Epithelial cell of esophagus (primary cell): ENCODE results near the gene C9orf85.

Source experiments
- DNase-seq: peaks from one replicate; pipeline ENCODE4 v3.0.0; 2010; ENCODE audit warnings: low read depth
- H3K4me3 ChIP-seq: 2 replicates; pipeline ENCODE4 v1.5.1; 2011; ENCODE audit warnings: mild to moderate bottlenecking, low read length, control low read depth
- TF ChIP-seq, protein P1 (sequence below): IDR thresholded peaks from 2 replicates; pipeline ENCODE4 v1.5.1; 2011; ENCODE audit warnings: low read depth, mild to moderate bottlenecking, low read length, control low read depth, inconsistent platforms; ENCODE audit not compliant: insufficient read depth; ENCODE audit errors: missing control alignments

Gene C9orf85

DNA sequence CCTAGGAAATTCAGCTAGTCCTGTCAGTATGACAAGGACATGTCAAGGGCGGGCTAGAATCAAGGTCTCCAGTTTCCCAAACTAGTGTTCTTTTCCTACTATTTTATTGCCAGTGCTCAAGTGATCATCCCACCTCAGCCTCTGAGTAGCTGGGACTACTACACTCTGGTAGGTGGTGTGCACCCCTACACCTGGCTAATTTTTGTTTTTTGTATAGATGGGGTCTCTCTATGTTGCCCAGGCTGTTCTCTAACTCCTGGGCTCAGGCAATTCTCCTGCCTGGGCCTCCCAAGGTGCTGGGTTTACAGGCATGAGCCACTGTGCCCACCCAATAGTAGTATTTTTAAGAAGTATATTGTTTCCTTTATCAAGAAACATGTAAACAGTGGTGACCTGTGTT is 54.0 kb downstream of the C9orf85 start:
- TF ChIP-seq, protein P1, sequence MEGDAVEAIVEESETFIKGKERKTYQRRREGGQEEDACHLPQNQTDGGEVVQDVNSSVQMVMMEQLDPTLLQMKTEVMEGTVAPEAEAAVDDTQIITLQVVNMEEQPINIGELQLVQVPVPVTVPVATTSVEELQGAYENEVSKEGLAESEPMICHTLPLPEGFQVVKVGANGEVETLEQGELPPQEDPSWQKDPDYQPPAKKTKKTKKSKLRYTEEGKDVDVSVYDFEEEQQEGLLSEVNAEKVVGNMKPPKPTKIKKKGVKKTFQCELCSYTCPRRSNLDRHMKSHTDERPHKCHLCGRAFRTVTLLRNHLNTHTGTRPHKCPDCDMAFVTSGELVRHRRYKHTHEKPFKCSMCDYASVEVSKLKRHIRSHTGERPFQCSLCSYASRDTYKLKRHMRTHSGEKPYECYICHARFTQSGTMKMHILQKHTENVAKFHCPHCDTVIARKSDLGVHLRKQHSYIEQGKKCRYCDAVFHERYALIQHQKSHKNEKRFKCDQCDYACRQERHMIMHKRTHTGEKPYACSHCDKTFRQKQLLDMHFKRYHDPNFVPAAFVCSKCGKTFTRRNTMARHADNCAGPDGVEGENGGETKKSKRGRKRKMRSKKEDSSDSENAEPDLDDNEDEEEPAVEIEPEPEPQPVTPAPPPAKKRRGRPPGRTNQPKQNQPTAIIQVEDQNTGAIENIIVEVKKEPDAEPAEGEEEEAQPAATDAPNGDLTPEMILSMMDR, result no peak
- no peak overlapping the region for H3K4me3 ChIP-seq
- DNase-seq, result no peak

GRCh38 chr9:71966601-71967000 is 55.2 kb downstream of the C9orf85 start:
- TF ChIP-seq, protein P1, result no peak
- no peak for DNase-seq
- no peak overlapping the region for H3K4me3 ChIP-seq

DNA sequence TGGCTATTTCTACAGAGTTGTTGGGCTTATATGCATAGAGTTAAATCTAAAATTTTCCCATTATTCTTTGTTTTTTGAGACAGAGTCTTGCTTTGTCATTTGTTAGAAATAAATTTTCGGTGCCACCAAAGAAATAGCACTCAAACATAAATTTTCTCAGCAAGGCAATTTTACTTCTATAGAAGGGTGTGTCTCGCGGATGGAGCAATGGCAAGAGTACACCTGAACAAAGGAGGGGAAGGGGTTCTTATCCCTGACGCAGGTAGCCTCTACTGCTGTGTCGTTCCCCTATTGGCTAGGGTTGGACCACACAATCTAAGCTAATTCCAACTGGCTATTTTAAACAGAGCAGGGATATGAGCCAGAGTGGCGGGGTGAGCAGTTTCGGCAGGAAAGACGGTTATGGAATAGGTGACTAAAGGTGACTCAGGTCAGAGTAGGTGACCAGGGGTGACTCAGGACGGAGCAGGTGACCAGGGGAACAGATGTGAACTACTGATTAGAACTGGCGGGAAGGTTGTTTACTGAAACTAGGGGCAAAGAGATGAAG is 57.2 kb downstream of the C9orf85 start:
- DNase-seq, result no peak
- H3K4me3 ChIP-seq, result no peak overlapping the region
- TF ChIP-seq, protein P1, result no peak

DNA sequence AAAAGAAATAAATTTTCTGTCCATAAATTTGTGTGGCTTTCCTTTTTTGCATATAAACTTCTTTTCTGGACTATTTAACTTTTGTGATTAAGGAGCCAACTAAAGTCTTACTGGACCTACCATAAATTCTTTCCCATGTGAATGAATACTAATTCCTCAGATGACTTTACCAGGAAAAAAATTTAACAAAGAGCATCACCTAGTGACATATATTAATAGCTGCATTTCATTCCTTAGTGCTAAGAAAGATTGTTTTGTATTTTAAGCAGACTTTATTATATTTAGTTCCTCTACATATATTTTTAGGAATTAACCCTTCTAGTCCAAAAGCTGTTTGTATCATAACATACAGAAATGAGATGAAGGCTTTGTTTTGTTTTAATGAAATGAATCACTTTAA is 64.4 kb downstream of the C9orf85 start:
- TF ChIP-seq, protein P1, result peak; percentile 35
- H3K4me3 ChIP-seq, result no peak overlapping the region
- DNase-seq, result peak; percentile 27

GRCh38 chr9:71977003-71977402 is 65.6 kb downstream of the C9orf85 start:
- TF ChIP-seq, protein P1, result no peak

GRCh38 chr9:71980266-71981190 is 69.1 kb downstream of the C9orf85 start:
- no peak overlapping the region for H3K4me3 ChIP-seq
- DNase-seq, result no peak
- TF ChIP-seq, protein P1, result no peak

More at GRCh38 chr9:71977003-71977402, 65.6 kb downstream of the C9orf85 start:
- DNase-seq, result no peak
- H3K4me3 ChIP-seq, result no peak overlapping the region
